HG03378 (cell line): ENCODE data around the gene TEK.

Experiments
- ATAC-seq: cut with Tn5 transposase; IDR thresholded peaks from one replicate; pipeline ENCODE4 v1.9.1; 2021; ENCODE audit warnings: mild to moderate bottlenecking, moderate library complexity; ENCODE audit not compliant: unreplicated experiment

TEK gene

GRCh38 chr9:27168951-27169350 is 59.9 kb downstream of the TEK start:
- no peak for ATAC-seq

GRCh38 chr9:27176971-27177370 is 67.9 kb downstream of the TEK start:
- ATAC-seq = no peak

- no peak for ATAC-seq
These were observed 70.3 kb downstream of the TEK start for GRCh38 chr9:27179245-27179865.

DNA sequence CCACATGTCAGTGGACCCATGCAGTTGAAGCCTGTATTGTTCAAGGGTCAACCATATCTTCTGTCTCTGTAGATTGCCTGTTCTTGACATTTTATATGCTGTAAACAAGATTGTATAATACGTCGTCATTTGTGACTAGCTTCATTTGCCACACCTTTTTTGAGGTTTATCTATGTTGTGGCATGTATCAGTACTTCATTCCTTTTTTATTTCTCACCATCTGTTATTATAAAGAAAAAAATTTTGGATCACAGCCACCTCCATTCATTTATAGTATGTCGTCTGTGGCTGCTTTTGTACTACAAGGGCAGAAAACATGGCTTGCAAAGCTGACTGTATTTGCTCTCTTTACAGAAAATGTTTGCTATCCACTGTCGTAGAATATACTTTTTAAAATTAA is 72.4 kb downstream of the TEK start:
- ATAC-seq = no peak

DNA sequence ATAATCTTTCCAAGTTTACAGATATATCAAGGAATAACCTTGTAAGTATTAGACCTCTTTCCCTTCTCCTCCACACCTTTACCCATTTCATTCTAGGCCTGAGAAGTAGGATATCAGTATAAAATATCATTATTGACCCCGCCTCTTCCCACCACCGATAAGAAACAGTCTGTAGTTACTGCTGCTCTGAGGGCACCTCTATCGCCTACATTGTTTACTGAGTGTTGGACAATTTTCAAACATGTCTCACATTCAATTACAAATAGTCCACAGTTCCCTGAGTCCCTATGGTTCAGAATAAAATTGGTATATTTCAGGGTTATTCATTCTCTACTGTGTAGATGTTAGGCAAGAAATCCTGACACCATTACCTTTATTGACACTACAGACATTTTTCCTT is 73.4 kb downstream of the TEK start:
- no peak for ATAC-seq

DNA sequence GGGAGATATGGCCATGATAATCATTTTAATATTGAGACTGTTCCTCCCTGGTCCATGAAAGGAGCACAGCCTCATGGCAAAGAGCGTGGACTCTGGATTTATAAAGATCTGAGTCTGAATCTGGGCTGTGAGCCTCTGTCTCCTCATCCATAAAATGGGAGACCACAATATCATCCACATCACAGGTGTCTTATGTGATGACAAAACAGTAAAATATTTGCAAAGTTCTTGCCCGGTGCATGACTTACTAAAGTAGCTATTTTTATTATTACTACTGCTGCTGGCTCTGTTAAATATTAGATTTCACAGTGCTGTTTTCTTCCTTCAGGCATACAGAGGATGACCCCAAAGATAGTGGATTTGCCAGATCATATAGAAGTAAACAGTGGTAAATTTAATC is 74.1 kb downstream of the TEK start:
- no peak for ATAC-seq

DNA sequence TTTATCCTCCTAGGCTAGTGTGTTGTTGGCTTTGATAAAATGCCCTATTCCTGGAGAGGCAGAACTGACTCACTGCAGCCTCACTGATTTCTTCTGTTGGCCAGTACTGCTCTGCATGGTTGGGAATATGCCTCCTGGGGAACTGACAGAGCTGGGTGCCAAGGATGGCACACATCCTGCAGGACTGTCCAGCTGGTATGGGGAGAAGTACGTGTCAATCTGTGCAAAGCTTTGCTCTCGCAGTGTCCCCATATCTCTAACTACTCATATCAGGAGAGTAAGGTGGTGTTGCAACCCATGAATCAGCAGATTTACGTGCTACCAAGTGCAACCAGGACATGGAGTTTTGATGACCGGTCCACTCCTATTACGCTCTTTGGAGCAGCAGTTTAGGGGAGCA is 74.7 kb downstream of the TEK start:
- ATAC-seq = no peak

DNA sequence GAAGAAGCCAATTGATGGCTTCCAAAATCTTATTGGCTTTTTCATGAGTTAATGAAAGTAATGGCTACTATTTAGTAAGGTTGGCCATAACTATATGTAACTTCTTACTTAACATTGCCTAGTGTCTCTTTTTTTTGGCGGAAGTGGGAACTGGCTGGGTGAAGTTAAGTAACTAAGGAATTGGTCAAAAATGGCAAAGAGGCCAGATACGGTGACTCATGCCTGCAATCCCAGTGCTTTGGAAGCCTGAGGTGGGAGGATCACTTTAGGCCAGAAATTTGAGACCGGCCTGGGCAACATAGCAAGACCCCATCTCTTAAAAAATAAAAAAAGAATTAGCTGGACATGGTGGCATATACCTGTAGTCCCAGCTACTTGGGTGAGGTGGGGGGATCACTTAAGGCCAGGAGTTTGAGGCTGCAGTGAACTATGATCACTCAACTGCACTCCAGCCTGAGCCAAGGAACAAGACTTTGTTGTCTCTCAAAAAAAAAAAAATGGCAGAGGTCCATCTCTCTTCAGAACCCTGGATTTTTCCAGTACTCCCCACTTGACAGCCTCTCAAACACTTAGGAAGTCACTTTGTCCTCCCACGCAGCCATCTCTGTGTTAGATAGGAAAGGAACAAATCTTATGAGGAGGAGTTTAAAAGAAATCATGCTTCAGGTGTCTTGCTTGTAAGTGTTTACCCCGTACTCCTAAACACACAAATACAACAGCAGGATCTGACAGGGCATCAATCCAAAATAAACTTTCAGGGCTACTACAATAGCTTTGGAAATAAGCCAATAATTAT is 75.7 kb downstream of the TEK start:
- ATAC-seq = no peak

- ATAC-seq = no peak
These were observed 79.4 kb downstream of the TEK start for GRCh38 chr9:27188426-27188825.

DNA sequence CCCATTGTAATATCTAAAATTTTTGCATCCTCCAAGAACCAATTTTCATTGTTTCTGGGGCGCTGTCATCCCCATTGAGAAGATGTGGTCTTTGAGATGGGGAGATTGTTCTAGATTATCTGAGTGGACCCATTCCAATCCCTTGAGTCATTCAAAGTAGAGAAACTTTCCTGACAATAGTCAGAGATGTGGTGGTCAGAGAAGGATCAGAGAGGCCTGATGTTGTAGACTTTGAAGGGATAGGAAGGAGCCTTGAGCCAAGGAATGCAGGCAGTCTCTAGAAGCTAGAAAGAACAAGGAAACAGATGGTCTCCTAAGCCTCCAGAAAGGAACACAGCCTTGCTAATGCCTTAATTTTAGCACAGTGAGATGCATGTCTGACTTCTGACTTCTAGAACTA is 80.4 kb downstream of the TEK start:
- ATAC-seq = no peak

DNA sequence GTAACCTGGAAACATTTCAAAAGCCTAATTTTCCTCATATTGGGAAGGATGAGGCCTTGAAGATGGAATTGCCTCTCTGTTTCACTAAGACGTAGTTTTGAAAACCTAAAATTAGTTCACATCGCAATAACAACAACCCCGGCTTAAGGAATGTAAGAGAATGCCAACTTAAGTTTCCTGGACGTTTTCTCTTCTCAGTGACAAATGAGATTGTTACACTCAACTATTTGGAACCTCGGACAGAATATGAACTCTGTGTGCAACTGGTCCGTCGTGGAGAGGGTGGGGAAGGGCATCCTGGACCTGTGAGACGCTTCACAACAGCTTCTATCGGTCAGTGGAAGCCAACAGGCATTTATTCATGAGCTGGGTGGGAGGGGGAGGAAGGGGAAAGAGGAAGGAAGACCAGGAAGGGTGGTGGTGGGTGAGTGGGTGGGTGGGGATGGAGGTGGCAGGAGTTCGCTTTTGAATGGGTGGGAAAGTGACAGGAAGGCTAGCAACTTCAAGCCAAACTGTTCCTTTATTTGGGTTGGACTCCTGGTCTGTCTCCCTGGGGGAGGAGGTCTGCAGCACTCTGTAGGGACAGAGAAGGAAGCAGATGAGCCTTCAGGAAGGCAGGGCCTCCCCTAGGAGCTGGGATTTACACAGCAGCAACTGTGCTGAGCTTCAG is 83.4 kb downstream of the TEK start:
- ATAC-seq = no peak

GRCh38 chr9:27193886-27194285 is 84.9 kb downstream of the TEK start:
- no peak for ATAC-seq

DNA sequence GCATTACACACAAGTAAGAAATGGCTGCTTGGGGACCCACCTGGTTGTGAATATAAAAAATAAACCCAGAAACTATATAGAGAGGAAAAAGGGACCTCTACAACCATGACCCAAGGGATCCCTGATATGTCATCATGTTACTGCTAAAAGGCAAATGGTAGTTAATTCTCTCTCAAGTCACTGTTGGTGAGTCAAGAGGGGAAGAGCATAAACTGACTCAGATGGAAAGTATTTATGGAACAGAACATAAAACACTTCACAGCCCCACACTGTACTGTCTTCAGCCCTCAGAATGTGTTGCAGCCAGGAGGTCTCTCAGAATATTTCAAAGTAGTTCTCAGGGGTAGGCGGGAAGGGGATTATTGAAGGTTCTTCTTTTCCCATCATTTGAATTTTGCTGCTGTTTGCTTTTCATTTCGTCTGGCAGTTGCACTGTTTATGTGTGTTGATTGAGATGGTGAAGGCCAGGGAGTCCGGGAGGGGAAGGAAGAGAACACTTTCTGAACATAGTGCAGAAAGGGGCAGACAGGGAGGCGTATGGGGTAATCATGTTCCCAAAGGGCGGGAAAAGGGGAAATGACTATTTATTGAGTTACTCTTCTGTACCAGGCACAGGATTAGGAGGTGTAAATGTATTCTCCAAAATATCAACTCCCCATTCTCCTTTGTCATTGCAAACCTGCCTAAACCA is 85.5 kb downstream of the TEK start:
- no peak for ATAC-seq

GRCh38 chr9:27195191-27195590 is 86.2 kb downstream of the TEK start:
- ATAC-seq = no peak

GRCh38 chr9:27196383-27196782 is 87.4 kb downstream of the TEK start:
- no peak for ATAC-seq

DNA sequence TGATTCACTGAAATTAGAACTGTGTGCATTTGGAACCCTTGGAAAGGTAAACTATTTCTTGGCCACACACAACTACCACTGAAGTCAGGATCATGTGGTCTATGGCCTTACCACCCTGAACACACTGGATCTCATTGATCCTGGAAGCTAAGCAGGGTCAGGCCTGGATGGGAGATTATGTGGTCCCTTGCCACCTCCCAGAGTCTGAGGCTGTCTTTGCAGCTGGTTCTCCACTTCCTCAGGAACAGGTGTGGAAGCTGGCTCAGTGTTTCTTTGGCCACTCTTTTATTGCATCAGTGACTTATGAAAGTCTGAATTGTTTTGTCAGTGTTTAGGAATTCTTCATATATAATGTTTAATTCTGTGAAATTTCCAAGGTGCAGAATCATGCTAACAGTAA is 89.2 kb downstream of the TEK start:
- no peak for ATAC-seq

DNA sequence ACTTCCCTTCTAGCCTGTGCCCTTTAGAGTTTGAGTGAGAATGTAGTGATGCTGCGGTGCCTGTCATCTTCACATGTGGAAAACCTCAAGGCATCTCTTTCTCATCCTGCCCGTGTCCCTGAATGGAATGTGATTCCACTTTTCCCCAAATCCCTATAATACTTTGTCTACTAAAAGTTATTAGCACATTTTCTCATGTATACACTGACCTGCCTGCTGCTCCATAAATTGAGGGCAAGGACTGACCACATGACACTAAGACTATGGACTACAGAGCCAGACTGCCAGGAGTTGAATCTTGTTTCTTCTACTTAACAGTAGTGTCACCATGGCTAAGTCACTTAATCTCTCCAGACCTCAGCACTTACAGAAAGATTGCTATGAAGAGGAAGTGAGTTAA is 93.0 kb downstream of the TEK start:
- ATAC-seq = no peak

GRCh38 chr9:27203783-27204182 is 94.8 kb downstream of the TEK start:
- ATAC-seq = no peak

- ATAC-seq = no peak
These were observed 95.6 kb downstream of the TEK start for GRCh38 chr9:27204578-27204977.

DNA sequence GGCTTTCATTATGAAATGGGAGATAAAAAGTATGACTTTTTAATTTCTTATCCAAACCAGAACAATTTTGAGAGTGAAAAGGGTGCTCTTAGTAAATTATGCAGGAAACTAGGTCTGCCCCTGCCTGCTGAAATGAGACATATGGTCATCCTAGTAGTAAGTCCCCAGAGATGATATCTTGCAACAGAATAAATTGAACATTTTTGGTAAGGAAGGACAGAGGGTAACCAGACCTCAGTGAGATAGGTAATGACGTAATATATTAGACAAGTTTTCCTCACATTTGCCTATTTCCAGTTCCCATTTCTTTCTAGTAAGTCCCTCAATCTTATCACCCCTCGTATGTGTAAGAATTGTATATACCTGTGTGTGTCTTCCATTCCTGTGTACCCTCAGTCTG is 96.2 kb downstream of the TEK start:
- ATAC-seq = no peak

- ATAC-seq = no peak
These were observed 97.0 kb downstream of the TEK start for GRCh38 chr9:27206041-27206440.

DNA sequence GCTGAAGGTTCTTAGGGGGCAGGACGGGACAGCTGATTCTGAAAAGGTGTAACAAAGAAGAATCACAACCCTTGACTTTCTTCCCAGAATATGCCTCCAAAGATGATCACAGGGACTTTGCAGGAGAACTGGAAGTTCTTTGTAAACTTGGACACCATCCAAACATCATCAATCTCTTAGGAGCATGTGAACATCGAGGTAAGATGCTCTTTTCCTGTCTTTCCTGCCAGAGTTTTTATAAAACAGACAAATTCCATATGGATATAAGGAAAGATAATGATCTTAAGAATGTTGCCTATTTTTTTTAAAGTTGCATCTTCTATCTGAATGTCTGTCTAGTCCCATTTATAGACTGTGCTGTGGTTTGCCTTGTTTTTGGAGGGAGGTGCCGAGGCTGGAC is 100.0 kb downstream of the TEK start:
- no peak for ATAC-seq
